ENCODE data around the gene NYAP2. TPM values are rescaled to one million over a fixed set of nuclear protein-coding genes. Genes with fewer than 3 reads are reported as not detected.

Gene NYAP2
- total and polyA plus RNA-seq, 2 of the 4 experiments (the other 2 are of a cell fraction) = not detected

DNA sequence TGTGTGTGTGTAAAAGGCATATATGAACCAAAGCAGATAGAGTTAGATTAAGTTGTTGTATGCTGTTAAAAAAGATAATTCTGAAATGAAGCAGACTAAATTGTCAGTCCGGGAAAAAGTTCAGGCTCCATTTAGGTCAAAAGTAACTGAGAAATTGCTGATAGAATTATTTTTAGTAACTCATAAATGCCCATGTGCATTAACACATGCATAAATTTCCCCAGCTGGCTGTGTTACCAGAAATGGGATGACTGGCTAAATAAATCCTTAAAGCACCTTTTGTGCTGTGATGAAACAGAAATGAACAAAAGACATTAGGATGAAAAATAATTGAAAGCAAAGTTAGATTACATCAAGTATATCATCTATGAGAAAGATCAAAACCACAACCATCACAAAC, 111.3 kb downstream of the NYAP2 start:
- Histone ChIP-seq H3K56ac (ENCODE audit: extremely low read depth, insufficient read depth, low read length) (no peak overlapping the region), H2BK120ac (ENCODE audit: low read depth, low read length) (no peak overlapping the region), H4K20me1 (ENCODE audit: insufficient read depth, low read length) (no peaks in the 10 kb centered on the region), H3K27ac (ENCODE audit: insufficient read depth, low read length) (no peak overlapping the region), H3K4me1 (ENCODE audit: control insufficient read depth, insufficient read depth, low read length) (peaks cover 5% of the 10 kb centered on the region), H3K9me3 (ENCODE audit: control insufficient read depth, insufficient read depth, low read length) (no peaks in the 10 kb centered on the region), H2BK5ac (ENCODE audit: low read depth, low read length, poor library complexity, severe bottlenecking) (peak overlapping the region; percentile 32), H3K79me1 (ENCODE audit: low read depth in 1 of 2, low read length in 2 of 2) (no peaks in the 10 kb centered on the region), H3K23ac (ENCODE audit: low read depth, low read length) (no peak overlapping the region), H3K4ac (ENCODE audit: low read depth, low read length) (no peak overlapping the region), H3K4me2 (ENCODE audit: low read depth, low read length) (no peak overlapping the region), H3K18ac (ENCODE audit: low read depth, low read length) (no peak overlapping the region), H4K91ac (ENCODE audit: insufficient read depth, low read depth, low read length) (no peak overlapping the region), H3K9me1 (ENCODE audit: insufficient read depth, low read length) (peaks cover 6% of the 10 kb centered on the region; the same call in 1 of the 2 replicates), H3K27me3 (ENCODE audit: control insufficient read depth, insufficient read depth, low read length) (peaks cover 8% of the 10 kb centered on the region), H3K36me3 (ENCODE audit: control insufficient read depth, insufficient read depth, low read length) (no peaks in the 10 kb centered on the region), H3K9ac (ENCODE audit: low read depth, low read length) (no peak overlapping the region), H2AK5ac (ENCODE audit: low read depth, low read length) (no peak overlapping the region), H4K5ac (ENCODE audit: low read depth, low read length) (no peak overlapping the region), H2BK15ac (ENCODE audit: low read depth, low read length) (no peak overlapping the region), H3K4me3 (ENCODE audit: insufficient read depth, low read depth, low read length) (no peak overlapping the region), H2AK9ac (replicated peaks; ENCODE audit: low read depth, low read length, poor library complexity) (no peak overlapping the region), H4K8ac (ENCODE audit: low read depth in 2 of 2, low read length in 2 of 2) (no peak overlapping the region), H3K14ac (replicated peaks; ENCODE audit: low read depth, low read length) (no peak overlapping the region), H2BK20ac (ENCODE audit: low read depth, low read length) (no peak overlapping the region), H2AFZ (replicated peaks; ENCODE audit: low read length, poor library complexity) (no peak overlapping the region)
- no CpG with 5 or more reads among the region's 1 CpG for WGBS, 2 experiments (ENCODE audit: extremely low coverage in 2 of 2, insufficient read length in 1 of 2)
- TF ChIP-seq, protein P1, sequence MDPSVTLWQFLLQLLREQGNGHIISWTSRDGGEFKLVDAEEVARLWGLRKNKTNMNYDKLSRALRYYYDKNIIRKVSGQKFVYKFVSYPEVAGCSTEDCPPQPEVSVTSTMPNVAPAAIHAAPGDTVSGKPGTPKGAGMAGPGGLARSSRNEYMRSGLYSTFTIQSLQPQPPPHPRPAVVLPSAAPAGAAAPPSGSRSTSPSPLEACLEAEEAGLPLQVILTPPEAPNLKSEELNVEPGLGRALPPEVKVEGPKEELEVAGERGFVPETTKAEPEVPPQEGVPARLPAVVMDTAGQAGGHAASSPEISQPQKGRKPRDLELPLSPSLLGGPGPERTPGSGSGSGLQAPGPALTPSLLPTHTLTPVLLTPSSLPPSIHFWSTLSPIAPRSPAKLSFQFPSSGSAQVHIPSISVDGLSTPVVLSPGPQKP (IDR thresholded peaks at IDR 0.05; ENCODE audit: borderline replicate concordance, low read depth, low read length) = no peak
- no peak for TF ChIP-seq RAD21 (IDR thresholded peaks at IDR 0.05; ENCODE audit: low read length)
- TF ChIP-seq BHLHE40 (IDR thresholded peaks at IDR 0.05; ENCODE audit: low read depth, low read length) = no peak
- no peak for TF ChIP-seq CEBPB (IDR thresholded peaks at IDR 0.05; ENCODE audit: low read depth, low read length)
- TF ChIP-seq SMC3 (IDR thresholded peaks at IDR 0.05; ENCODE audit: low read depth, low read length) = no peak
- TF ChIP-seq POLR2A (IDR thresholded peaks at IDR 0.05; ENCODE audit: low read depth, low read length) = no peak
- no peak for TF ChIP-seq RCOR1 (IDR thresholded peaks at IDR 0.05; ENCODE audit: insufficient replicate concordance, low read length)
- TF ChIP-seq MXI1 (IDR thresholded peaks at IDR 0.05; ENCODE audit: borderline replicate concordance, low read depth, low read length) = no peak
- no peak for TF ChIP-seq NFE2L2 (IDR thresholded peaks at IDR 0.05; ENCODE audit: low read depth, low read length)
- no peak for TF ChIP-seq RFX5 (IDR thresholded peaks at IDR 0.05; ENCODE audit: low read depth, low read length)
- TF ChIP-seq CTCF (conservative IDR thresholded peaks at IDR 0.05; ENCODE audit: low read depth, low read length) = no peak
- ATAC-seq (ENCODE audit: low read depth) (no peak), DNase-seq (no peak)
- POLR2A ChIA-PET (ENCODE audit: unreplicated experiment) = interaction anchor here (0.6 kb wide), 1 partner anchor 414 kb away, joined by 3 read pairs; no protein-coding TSS in a partner anchor
- CTCF ChIA-PET = no interaction called here
- in situ Hi-C loops (cut with MboI; ENCODE audit: low sequenced_read_pairs) (no loop called here), intact Hi-C loops (cut with micrococcal nuclease) (no loop called here), dilution Hi-C loops (cut with HindIII; ENCODE audit: low sequenced_read_pairs, unreplicated experiment) (no loop called here)
- BruUV-seq (replicated peaks) = no TSS peak
